GM19238 (cell line): ENCODE measurements around the gene MKNK2.
"Not testable (repeated sequence)": the region's sequence is repeated elsewhere in the genome, so short reads cannot be mapped to it uniquely, and the experiment has no call there.

ENCODE experiments used
- DNase-seq: peaks from one replicate; pipeline ENCODE4 v3.0.0; 2011; ENCODE audit warnings: low spot score; ENCODE audit not compliant: insufficient read length

Gene MKNK2

DNA sequence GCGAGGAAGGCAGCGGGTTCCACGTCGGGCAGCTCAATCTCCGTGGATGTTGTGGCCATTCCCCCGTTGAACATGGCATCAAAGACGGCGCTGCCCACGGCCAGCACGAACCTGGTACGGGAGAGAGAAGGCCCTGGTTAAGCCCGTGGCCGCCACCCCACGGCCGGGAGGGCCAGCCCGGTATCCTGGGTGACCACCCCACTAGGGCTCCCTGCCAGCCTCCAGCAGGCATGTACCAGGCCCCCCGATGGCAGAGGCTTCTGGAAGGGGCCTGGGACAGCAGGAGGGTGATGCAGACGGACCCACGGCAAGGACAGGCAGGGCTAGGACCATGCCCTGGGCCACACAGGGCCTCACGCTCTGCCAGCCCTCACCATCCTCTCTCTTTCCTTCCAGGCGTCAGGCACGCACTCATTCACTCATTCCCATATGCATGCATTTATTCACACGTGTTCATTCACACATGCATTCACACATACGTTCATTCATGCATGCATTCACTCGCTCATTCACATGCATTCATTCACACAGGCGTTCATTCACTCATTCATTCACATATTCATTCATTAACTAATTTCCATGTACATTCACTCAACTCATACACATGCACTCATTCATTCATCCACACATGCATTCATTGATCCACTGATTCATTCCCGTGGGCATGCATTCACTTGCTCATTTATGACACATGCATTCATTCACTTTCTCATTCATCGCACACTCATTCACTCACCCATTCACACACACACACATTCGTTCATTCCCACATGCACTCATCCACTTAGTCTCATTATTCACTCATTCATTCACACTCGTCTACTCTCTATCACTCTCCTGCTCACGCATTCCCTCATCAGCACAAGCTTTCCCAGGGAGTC lies 53.5 kb downstream of the MKNK2 start:
- no peak for DNase-seq

DNA sequence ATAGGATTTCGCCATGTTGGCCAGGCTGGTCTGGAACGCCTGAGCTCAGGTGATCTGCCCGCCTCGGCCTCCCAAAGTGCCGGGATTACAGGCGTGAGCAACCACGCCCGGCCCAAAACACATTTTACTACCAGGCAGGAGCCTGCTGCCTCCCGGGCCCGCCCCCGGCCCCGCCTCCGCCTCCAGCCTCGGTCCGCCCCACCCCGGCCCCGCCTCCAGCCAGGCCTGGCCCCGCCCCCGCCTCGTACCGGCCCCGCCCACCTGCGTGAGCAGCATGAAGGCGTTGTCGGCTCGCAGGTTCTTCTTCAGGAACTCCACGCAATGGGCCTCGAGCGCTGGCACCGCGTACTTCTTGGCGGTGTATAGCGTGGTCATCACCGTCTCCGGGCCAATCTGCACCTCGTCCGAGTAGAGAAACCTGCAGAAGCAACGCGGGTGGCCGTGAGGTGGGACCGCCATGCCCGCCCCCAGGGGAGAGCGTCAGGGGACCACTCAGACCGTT lies 58.2 kb downstream of the MKNK2 start:
- DNase-seq, result no peak

DNA sequence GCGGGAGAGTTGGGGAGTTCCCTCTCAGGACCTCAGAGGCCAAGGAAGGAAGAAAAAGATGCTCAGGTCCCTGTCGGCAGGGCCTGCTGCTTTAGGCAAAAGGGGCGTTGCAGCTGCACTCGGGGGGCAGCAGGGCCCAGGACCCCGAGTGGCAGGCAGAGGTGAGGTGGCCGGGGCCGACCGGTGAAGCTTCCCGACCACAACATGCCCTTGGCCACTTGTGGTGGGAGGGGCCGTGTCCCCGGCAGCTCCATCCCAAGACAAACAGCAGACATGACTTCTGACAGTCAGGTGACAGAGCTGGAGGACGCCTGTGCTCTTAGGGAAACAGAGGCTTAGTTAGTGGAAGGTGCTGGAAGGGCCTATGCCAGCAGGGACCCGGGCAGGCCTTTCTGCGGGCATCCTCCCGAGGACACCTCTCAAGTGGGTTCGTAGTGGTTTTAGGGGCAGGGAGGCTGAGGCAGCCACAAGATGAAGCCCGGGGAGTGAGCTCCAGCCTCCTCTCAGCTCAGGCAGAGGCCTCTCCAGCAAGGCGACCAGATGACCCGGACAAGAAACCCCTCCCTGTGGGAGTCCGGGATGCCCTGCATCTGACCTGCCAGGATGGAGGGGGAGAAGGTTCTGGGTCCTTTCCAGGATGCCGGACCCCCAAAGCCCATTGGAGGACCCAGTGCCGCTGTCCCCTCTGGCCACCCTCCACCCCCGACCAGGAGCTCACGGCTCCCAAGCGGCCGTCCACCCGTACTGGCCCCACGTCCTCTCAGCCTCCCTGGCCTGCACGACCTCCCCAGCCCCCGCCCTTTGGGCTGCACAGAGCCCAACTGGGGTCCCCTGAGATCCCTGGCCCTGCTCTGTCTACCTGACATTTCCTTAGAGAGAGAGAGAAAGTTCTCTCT lies 59.8 kb downstream of the MKNK2 start:
- no peak for DNase-seq

DNA sequence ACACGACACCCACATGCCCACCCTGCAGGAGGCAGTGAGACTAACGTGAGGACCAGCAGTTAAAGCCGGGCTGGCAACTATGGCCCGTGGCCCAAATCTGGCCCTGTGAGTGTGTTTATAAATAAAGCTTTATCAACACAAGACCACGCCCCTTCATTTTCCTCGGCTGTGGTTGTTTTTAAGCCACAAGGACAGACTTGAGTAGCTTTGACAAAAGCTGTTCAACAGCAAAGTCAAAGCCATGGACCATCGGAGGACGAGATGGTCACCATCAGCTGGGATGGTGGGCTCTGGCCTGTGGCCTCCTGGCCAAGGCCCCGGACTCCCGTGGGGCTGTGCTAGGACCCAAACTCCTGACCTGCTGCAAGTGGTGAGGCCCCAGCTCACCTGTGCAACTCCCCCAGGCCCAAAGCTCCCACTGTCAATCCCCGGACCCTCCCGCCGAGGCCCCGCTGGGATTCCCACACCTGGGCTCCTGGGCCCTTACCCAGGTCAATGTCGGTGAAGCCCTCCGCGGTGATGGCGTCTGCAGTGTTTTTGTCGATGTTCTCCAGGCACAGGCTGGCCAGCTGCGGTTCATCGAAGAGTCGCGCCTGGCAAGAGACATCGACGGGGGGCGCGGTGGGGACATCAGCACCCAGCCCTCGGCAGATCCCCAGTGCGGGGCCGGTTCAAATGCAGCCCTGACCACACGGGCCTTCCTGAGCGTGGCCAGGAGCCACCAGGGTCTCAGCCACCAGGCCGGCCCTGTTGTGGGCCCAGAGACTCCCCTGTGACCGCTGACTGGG lies 60.6 kb downstream of the MKNK2 start:
- DNase-seq, result no peak

DNA sequence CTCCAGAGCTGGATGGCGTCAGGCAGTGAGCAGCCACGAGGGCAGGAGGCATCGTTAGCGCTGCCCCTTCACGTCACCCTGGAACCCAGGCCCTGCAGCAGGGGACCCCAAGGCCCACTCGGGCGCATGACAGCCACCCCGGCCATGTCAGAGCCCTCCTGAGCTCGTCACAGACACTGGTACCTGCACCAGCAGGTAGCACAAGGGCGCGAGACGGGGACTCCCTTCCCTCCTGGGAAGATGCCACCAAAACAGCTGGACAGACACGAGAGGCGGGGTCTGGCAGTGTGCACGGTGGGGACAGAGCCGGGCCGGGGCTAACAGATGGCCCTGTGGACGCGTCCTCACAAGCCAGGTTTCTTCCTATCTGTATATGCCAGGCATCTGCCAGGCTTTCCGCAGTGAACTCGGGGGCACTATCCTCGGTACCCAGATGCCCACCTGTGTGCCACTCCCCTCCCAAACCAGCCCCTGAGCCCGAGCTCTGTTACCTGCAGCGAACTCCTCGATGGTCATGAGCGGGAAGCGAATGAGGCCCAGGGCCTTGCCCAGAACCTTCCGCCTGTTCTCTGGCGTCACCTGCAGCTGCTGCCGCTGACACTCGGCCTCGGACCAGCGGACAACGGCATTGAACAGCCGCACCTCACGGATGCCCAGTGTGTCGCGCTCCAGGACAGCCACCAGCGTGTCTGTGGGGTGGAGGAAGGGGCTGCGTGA lies 61.4 kb downstream of the MKNK2 start:
- DNase-seq, result no peak

DNA sequence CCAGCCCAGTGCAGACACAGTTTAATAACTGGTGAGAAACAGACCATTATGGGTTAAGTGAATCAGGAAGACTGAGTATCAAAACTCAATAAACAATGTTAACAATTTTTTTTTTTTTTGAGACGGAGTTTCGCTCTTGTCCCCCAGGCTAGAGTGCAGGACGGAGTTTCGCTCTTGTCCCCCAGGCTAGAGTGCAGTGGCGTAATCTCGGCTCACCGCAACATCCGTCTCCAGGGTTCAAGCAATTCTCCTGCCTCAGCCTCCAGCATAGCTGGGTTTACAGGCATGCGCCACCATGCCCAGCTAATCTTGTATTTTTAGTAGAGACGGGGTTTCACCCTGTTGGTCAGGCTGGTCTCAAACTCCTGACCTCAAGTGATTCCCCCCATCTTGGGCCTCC lies 62.6 kb downstream of the MKNK2 start:
- DNase-seq, result not testable (repeated sequence)
